ENCODE measurements around the gene KCNJ4. TPM values are rescaled to one million over a fixed set of nuclear protein-coding genes. Genes with fewer than 3 reads are reported as not detected.

Gene KCNJ4
- total RNA-seq, 3 donors from 2014 or later: not detected

- no peaks in the 10 kb centered on the region for H3K36me3 ChIP-seq (ENCODE audit: low read depth)
- DNase-seq: no peak
- H3K4me1 ChIP-seq (ENCODE audit: low read depth): peaks cover 4% of the 10 kb centered on the region
- peak; percentile 8 for ATAC-seq
- H3K9me3 ChIP-seq: no peaks in the 10 kb centered on the region
- intact Hi-C loops (cut with DNase I, micrococcal nuclease): no loop called here
- no peak for TF ChIP-seq CTCF (IDR thresholded peaks at IDR 0.05)
- no peak overlapping the region for H3K4me3 ChIP-seq
Measured at GRCh38 chr22:38424525-38425080, 30.4 kb downstream of the KCNJ4 start.

GRCh38 chr22:38423512-38424503 lies 31.2 kb downstream of the KCNJ4 start:
- DNase-seq: peak in 2 of 3 donors; percentile 41 to 63
- Histone ChIP-seq H3K4me3 (no peak overlapping the region), H3K4me1 (ENCODE audit: low read depth) (peaks cover 4% of the 10 kb centered on the region), H3K36me3 (ENCODE audit: low read depth) (no peaks in the 10 kb centered on the region), H3K9me3 (no peaks in the 10 kb centered on the region)
- no peak for TF ChIP-seq CTCF (IDR thresholded peaks at IDR 0.05)
- ATAC-seq: peak; percentile 92
- intact Hi-C loops (cut with DNase I, micrococcal nuclease): no loop called here

GRCh38 chr22:38422611-38423511 lies 32.1 kb downstream of the KCNJ4 start:
- ATAC-seq (peak; percentile 61), DNase-seq (peak in 2 of 3 donors; percentile 43 to 49)

GRCh38 chr22:38420734-38421133 lies 34.3 kb downstream of the KCNJ4 start:
- DNase-seq: no peak
- intact Hi-C loops (cut with DNase I, micrococcal nuclease): no loop called here

More at GRCh38 chr22:38422611-38423511, 32.1 kb downstream of the KCNJ4 start:
- intact Hi-C loops (cut with DNase I, micrococcal nuclease): no loop called here
- no peaks in the 10 kb centered on the region for H3K36me3 ChIP-seq (ENCODE audit: low read depth)
- peaks cover 4% of the 10 kb centered on the region for H3K4me1 ChIP-seq (ENCODE audit: low read depth)
- no peak overlapping the region for H3K4me3 ChIP-seq
- no peaks in the 10 kb centered on the region for H3K9me3 ChIP-seq
- TF ChIP-seq CTCF (IDR thresholded peaks at IDR 0.05): no peak

More at GRCh38 chr22:38420734-38421133, 34.3 kb downstream of the KCNJ4 start:
- H3K36me3 ChIP-seq (ENCODE audit: low read depth): no peaks in the 10 kb centered on the region
- no peak for ATAC-seq
- peaks cover 4% of the 10 kb centered on the region for H3K4me1 ChIP-seq (ENCODE audit: low read depth)
- TF ChIP-seq CTCF (IDR thresholded peaks at IDR 0.05): no peak
- H3K4me3 ChIP-seq: no peak overlapping the region
- no peaks in the 10 kb centered on the region for H3K9me3 ChIP-seq

Data from mucosa of descending colon (tissue), 3 donors.